Glutamatergic neuron (in vitro differentiated cells): ENCODE measurements around the gene SLIT3. TPM values are rescaled to one million over a fixed set of nuclear protein-coding genes. Genes with fewer than 3 reads are reported as not detected.

ENCODE experiments used
- DNase-seq: peaks from one replicate; pipeline ENCODE4 v3.0.0; 2022
- H3K27ac Mint-ChIP-seq: one replicate; pipeline ENCODE4 v1.8.0; 2020; ENCODE audit warnings: mild to moderate bottlenecking, mixed read lengths, inconsistent platforms; ENCODE audit not compliant: unreplicated experiment
- H3K27me3 Mint-ChIP-seq: one replicate; pipeline ENCODE4 v1.8.0; 2020; ENCODE audit warnings: mild to moderate bottlenecking, moderate library complexity, mixed read lengths, inconsistent platforms; ENCODE audit not compliant: unreplicated experiment
- H3K36me3 Mint-ChIP-seq: one replicate; pipeline ENCODE4 v1.8.0; 2020; ENCODE audit warnings: mild to moderate bottlenecking, mixed read lengths, inconsistent platforms; ENCODE audit not compliant: unreplicated experiment
- H3K4me1 Mint-ChIP-seq: one replicate; pipeline ENCODE4 v1.8.0; 2020; ENCODE audit warnings: mild to moderate bottlenecking, low read depth, mixed read lengths, inconsistent platforms; ENCODE audit not compliant: unreplicated experiment
- H3K4me3 Mint-ChIP-seq: one replicate; pipeline ENCODE4 v1.8.0; 2020; ENCODE audit warnings: mild to moderate bottlenecking, mixed read lengths, inconsistent platforms; ENCODE audit not compliant: unreplicated experiment
- H3K9me3 Mint-ChIP-seq: one replicate; pipeline ENCODE4 v1.8.0; 2020; ENCODE audit warnings: mild to moderate bottlenecking, moderate library complexity, mixed read lengths, inconsistent platforms; ENCODE audit not compliant: unreplicated experiment
- CTCF ChIP-seq: fragments of 200-600 bp; sonication (generic); IDR thresholded peaks from one replicate; pipeline ENCODE4 v1.5.0; 2021; ENCODE audit not compliant: partially characterized antibody, unreplicated experiment
- total RNA-seq: library from RNA; stranded (reverse); fragmentation: NEBNext Ultra II Directional; extraction: Animal tissue kit (Norgen Biotek cat#: 25700); gene quantifications from one replicate; pipeline ENCODE4 v1.2.1, GENCODE V29; 2021; ENCODE audit not compliant: unreplicated experiment

The SLIT3 gene
- total RNA-seq, 1 donor from 2014 or later, result 11.5 TPM

DNA sequence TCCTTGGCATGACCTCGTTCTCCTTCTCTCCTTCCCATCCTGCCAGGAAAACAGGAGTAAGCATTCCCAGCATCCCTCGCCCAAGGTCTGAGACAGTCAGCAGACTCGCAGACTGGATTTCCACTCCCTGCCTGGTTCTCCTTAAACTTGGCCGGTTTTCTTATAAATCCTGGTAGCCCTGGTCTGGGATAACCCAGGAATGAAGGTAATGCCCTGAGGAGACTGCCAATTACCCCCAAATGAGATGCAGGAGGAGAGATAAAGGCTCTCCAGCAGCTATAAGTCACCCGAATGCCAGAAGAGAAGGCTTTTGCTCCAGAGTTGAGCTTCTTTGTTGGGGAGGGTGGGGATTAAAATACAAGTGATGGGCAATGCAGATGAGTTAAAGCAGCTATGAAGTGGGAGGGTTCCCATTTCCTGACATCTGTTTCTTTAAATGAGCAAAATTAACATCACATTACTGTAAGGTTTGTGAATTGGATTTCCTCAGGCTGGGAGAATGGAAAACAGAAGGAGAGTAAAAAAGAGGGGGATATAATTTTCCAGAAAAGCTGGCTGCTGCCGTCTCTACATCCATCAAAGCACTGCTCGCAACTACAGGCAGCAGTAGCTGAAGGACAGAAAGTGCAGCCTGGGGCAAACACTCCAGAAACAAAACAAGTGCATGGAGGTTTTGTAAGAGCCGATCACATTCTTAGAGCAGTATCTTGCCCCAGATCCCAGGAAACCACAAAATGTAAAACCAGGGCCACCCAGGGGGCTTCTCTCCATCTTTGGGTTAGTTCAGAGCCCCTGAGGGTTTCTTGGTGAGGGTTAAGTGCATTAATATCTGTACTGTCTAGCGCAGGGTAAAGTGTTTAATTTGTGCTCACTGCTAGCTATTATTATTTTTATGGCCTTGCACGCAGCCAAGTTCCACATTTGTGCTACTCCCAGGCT lies 544.2 kb downstream of the SLIT3 start:
- Mint-ChIP-seq H3K36me3 (no peaks in the 10 kb centered on the region), H3K9me3 (peaks cover 8% of the 10 kb centered on the region), H3K27me3 (peaks cover 7% of the 10 kb centered on the region), H3K4me3 (peak overlapping the region; percentile 32), H3K4me1 (peaks cover 33% of the 10 kb centered on the region), H3K27ac (peak overlapping the region; percentile 48)
- DNase-seq, result no peak
- no peak for TF ChIP-seq CTCF

DNA sequence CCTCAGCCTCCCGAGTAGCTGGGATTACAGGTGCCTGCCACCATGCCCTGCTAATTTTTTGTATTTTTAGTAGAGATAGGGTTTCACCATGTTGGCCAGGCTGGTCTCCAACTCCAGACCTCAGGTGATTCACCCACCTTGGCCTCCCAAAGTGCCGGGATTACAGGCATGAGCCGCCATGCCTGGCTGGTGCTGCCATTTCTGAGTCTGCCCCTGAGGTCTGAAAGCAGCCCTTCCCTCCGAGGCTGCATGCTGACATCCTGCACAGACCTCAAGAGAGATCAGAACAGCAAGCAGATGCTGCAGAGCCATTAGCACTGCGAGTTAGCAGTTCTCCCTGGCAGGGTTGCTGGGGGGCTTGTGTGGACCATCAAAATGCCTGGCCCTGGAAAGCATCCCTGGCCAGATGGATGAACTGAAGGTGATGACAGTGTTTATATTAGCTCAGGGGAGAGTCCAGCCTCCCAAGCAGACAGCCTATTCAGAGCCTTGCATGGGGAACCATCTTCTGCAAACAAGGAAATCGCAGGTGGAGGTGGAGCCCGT lies 545.3 kb downstream of the SLIT3 start:
- H3K27me3 Mint-ChIP-seq, result peaks cover 7% of the 10 kb centered on the region
- DNase-seq, result peak; percentile 38
- TF ChIP-seq CTCF, result no peak
- peaks cover 33% of the 10 kb centered on the region for H3K4me1 Mint-ChIP-seq
- no peaks in the 10 kb centered on the region for H3K36me3 Mint-ChIP-seq
- peaks cover 8% of the 10 kb centered on the region for H3K9me3 Mint-ChIP-seq
- peak overlapping the region; percentile 79 for H3K27ac Mint-ChIP-seq
- H3K4me3 Mint-ChIP-seq, result peak overlapping the region; percentile 38

DNA sequence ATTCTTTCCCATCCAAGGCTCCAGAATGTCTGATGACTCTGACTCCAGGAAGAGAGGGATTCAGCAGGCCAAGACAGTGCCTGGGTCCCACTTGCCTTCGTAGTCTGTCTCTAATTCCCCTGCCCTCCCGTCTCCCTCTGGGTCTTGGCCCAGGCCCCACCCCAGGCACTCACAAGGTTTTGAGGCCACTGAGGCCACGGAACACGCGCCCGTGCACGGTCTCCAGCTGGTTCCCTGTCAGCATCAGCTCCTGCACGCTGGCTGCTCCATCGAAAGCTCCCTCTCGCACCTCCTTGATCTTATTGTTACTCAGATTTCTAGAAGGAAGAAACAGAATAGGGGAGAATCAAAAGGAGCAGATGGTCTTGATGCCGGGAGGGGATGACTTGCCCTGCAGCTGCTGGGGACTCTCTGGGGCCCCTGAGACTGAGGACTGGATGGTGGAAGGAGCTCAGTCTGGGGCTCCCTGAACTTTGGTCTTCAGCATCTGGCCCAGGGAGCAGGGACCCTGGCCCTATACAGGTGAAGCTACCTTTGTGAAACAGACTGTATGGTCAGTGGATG lies 547.2 kb downstream of the SLIT3 start:
- peaks cover 6% of the 10 kb centered on the region for H3K9me3 Mint-ChIP-seq
- peaks cover 33% of the 10 kb centered on the region for H3K4me1 Mint-ChIP-seq
- H3K36me3 Mint-ChIP-seq, result peaks cover 4% of the 10 kb centered on the region

DNA sequence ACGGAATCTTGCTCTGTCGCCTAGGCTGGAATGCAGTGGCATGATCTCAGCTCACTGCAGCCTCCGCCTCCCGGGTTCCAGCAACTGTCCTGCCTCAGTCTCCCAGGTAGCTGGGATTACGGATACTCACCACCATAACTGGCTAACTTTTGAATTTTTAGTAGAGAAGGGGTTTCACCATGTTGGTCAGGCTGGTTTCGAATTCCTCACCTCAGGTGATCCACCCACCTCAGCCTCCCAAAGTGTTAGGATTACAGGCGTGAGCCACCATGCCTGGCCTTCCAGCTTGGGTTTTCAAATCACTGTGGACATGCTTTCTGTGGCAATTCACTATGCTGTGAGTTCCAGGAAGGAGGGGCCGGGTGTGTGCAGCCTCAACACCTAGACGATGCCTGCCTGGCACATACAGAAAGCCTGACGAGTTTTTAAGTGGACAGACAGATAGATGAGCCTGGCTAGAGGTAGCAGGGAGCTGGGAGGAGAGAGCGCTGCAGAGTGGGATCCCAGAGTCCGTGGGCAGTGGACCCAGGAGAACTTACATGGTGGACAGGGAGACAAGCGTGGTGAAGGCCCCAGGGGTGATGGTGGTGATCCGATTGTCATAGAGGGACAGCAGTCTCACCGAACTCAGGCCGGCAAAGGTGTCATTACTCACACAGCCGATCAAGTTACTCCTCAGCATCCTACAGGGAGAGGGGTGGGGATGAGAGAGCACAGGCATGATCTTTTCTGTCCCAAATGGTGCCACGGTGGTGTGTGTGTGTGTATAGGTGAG lies 548.3 kb downstream of the SLIT3 start:
- DNase-seq, result no peak
- Mint-ChIP-seq H3K4me3 (no peak overlapping the region), H3K4me1 (peaks cover 34% of the 10 kb centered on the region), H3K27ac (peak overlapping the region; percentile 64), H3K9me3 (peaks cover 8% of the 10 kb centered on the region), H3K27me3 (no peaks in the 10 kb centered on the region), H3K36me3 (peaks cover 4% of the 10 kb centered on the region)
- no peak for TF ChIP-seq CTCF

More for the DNA sequence above, 547.2 kb downstream of the SLIT3 start:
- no peak for DNase-seq
- no peak overlapping the region for H3K27ac Mint-ChIP-seq
- H3K4me3 Mint-ChIP-seq, result no peak overlapping the region
- H3K27me3 Mint-ChIP-seq, result no peaks in the 10 kb centered on the region
- no peak for TF ChIP-seq CTCF
